MG63 (cell line): Measurements from ENCODE around the gene DCAF4. TPM values are rescaled to one million over a fixed set of nuclear protein-coding genes. Genes with fewer than 3 reads are reported as not detected.
A peak's percentile ranks its signal among the peaks of the same experiment; 100 is the strongest.
"Not testable (repeated sequence)": the region's sequence is repeated elsewhere in the genome, so short reads cannot be mapped to it uniquely, and the experiment has no call there.

ENCODE experiments used
- DNase-seq: peaks from one replicate; pipeline ENCODE4 v3.0.0-alpha.2; 2020
- H3K27me3 ChIP-seq: fragments of 250-450 bp; sonication (Bioruptor Pico); 2 replicates; pipeline ENCODE4 v1.5.1; 2020; ENCODE audit warnings: mild to moderate bottlenecking, moderate library complexity
- H3K36me3 ChIP-seq: fragments of 250-450 bp; sonication (Bioruptor Pico); 2 replicates; pipeline ENCODE4 v1.5.1; 2020; ENCODE audit warnings: mild to moderate bottlenecking, moderate library complexity
- H3K4me3 ChIP-seq: fragments of 250-450 bp; sonication (Bioruptor Pico); 2 replicates; pipeline ENCODE4 v1.5.1; 2020; ENCODE audit warnings: mild to moderate bottlenecking, moderate library complexity
- H3K9me3 ChIP-seq: fragments of 250-450 bp; sonication (Bioruptor Pico); 2 replicates; pipeline ENCODE4 v1.5.1; 2020; ENCODE audit warnings: mild to moderate bottlenecking, moderate library complexity
- total RNA-seq: library from RNA; depleted of rRNA; stranded (reverse); fragments of >200 nt; shearing (Covaris generic); gene quantifications from 2 replicates; pipeline ENCODE4 v1.2.3, GENCODE V29; 2014; ENCODE audit warnings: low replicate concordance

Gene DCAF4
- total RNA-seq, 1 experiment from 2014 or later = 36.2 TPM

DNA sequence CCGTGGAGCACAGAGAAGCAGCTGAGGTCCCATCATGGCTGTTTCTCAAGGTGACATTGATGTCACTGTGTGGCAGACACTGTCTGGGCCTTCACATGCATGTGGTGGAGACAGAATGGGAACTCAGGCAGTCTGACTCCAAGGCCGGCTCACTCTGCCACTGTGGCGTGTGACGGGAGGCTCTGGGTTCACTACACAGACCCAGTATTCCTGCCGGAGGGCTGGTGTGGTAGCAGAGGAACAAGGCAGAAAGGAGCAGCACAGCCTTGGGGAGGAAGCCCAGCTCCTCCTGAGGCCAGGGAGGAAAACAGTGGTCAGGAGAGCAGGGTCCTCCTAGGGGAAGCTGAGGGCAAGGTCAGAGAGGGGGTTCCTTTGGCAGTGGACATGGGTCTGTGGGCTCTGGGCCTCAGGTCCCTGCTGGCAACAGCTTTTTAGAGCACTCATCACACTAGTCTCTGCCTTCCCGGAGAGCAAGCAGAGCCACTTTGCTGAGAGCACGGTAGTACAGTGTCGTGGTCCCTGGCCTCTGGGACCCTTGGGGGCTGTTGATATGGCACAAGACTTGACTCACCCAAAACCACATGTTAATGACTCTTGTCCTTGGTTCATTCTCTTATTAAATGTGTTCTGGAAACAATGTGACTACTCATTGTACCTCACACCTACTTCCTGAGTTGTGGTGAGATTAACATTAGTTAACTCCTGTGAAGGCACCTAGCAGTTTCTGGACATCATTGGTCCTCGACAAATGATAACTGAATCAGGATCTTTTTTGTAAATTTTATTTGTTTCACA, 21.3 kb downstream of the DCAF4 start:
- peaks cover 75% of the 10 kb centered on the region for H3K36me3 ChIP-seq
- DNase-seq = no peak
- H3K4me3 ChIP-seq = no peak overlapping the region
- H3K9me3 ChIP-seq = no peaks in the 10 kb centered on the region
- no peaks in the 10 kb centered on the region for H3K27me3 ChIP-seq

GRCh38 chr14:72948481-72949138, 22.3 kb downstream of the DCAF4 start:
- Histone ChIP-seq H3K36me3 (peaks cover 69% of the 10 kb centered on the region), H3K9me3 (no peaks in the 10 kb centered on the region), H3K4me3 (no peak overlapping the region), H3K27me3 (no peaks in the 10 kb centered on the region)
- no peak for DNase-seq

DNA sequence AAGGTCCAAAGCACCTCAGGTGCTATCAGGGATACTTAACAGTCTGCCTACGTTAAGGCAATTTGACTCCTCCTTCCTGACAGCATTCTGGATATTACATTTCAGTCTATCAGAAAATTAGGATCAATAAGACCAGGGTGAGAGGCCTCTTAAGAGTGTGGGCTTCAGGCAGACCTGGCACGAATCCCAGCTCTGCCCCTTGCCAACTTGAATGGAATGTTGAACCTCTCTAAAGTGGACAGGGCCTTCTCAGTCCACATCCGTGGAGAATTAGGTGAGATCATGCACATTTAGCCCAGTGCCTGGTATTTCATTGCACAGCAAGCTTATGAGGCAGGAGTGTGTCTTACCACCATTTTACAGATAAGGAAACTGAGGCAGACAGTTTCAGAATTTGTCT, 25.9 kb downstream of the DCAF4 start:
- H3K27me3 ChIP-seq = no peaks in the 10 kb centered on the region
- no peak for DNase-seq
- H3K4me3 ChIP-seq = no peak overlapping the region
- H3K9me3 ChIP-seq = no peaks in the 10 kb centered on the region
- H3K36me3 ChIP-seq = peaks cover 65% of the 10 kb centered on the region

DNA sequence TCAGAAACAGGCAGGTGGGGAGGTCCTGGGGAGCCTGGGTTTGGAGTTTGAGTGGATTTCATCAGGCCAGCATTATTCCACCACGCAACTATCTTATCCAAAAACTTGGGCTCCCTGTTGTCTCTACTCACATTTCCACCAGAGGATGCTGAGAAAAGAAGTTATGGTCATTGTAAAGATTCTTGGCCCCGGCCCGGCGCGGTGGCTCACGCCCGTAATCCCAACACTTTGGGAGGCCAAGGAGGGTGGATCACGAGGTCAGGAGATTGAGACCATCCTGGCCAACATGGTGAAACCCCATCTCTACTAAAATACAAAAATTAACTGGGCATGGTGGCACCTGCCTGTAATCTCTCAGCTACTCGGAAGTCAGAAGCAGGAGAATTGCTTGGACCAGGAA, 30.5 kb downstream of the DCAF4 start:
- peaks cover 54% of the 10 kb centered on the region for H3K36me3 ChIP-seq
- not testable (repeated sequence) for DNase-seq

DNA sequence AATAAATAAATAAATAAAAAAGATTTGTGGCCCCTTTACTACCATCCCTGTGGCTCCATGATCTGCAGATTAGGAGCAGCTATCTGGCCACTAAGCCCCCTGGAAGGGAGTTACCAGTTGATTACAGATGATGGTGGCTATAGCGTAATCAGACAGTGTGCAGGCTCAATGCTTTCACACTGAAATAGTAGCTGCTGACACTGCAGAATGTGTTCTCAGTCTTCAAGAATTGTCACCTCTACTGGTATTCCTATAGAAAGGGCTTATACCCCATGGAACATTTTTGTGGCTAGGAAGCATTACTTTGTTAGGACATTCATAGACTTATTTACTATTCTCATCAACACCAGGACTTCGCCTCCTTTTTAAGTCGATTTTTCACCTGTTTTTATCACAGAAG, 30.9 kb downstream of the DCAF4 start:
- DNase-seq = no peak
- H3K27me3 ChIP-seq = no peaks in the 10 kb centered on the region
- H3K4me3 ChIP-seq = no peak overlapping the region
- H3K36me3 ChIP-seq = peaks cover 52% of the 10 kb centered on the region
- H3K9me3 ChIP-seq = no peaks in the 10 kb centered on the region

More for the DNA sequence above, 30.5 kb downstream of the DCAF4 start:
- not testable (repeated sequence) for H3K27me3 ChIP-seq, H3K4me3 ChIP-seq, H3K9me3 ChIP-seq

GRCh38 chr14:72958548-72958947, 32.3 kb downstream of the DCAF4 start:
- no peaks in the 10 kb centered on the region for H3K9me3 ChIP-seq
- H3K4me3 ChIP-seq = no peak overlapping the region
- DNase-seq = no peak
- H3K36me3 ChIP-seq = peaks cover 47% of the 10 kb centered on the region
- H3K27me3 ChIP-seq = no peaks in the 10 kb centered on the region

DNA sequence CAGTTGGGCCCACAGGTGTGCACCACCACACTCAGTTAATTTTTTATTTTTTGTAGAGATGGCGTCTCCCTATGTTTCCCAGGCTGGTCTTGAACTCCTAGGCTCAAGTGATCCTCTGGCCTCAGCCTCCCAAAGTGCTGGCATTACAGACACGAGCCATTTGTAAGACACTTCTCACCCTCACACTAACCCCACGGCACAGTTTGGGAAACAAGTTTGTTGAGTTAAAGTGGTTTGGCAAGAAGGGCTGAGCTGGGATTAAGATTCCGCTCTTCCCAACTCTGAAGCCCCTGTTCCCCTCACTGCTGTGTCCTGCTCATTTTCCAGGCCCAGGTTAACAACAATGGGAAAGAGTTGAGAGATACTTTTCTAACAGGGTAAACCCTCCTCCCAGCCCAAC, 34.8 kb downstream of the DCAF4 start:
- not testable (repeated sequence) for H3K27me3 ChIP-seq, DNase-seq, H3K9me3 ChIP-seq, H3K4me3 ChIP-seq
- peaks cover 33% of the 10 kb centered on the region for H3K36me3 ChIP-seq

- no peak overlapping the region for H3K4me3 ChIP-seq
- peaks cover 29% of the 10 kb centered on the region for H3K36me3 ChIP-seq
- no peaks in the 10 kb centered on the region for H3K9me3 ChIP-seq
- H3K27me3 ChIP-seq = no peaks in the 10 kb centered on the region
- DNase-seq = peak; percentile 28
These were observed 35.5 kb downstream of the DCAF4 start for GRCh38 chr14:72961579-72962335.

GRCh38 chr14:72962336-72962754, 36.1 kb downstream of the DCAF4 start:
- H3K27me3 ChIP-seq, H3K9me3 ChIP-seq, H3K4me3 ChIP-seq, DNase-seq: not testable (repeated sequence)
- H3K36me3 ChIP-seq = peaks cover 25% of the 10 kb centered on the region

GRCh38 chr14:72962829-72963312, 36.6 kb downstream of the DCAF4 start:
- no peak overlapping the region for H3K4me3 ChIP-seq
- H3K9me3 ChIP-seq = no peaks in the 10 kb centered on the region
- DNase-seq = peak; percentile 32
- no peaks in the 10 kb centered on the region for H3K27me3 ChIP-seq
- peaks cover 21% of the 10 kb centered on the region for H3K36me3 ChIP-seq

GRCh38 chr14:72965249-72965648, 39.0 kb downstream of the DCAF4 start:
- Histone ChIP-seq H3K9me3 (no peaks in the 10 kb centered on the region), H3K4me3 (no peak overlapping the region), H3K36me3 (peaks cover 9% of the 10 kb centered on the region), H3K27me3 (no peaks in the 10 kb centered on the region)
- DNase-seq = no peak

- Histone ChIP-seq H3K4me3 (no peak overlapping the region), H3K27me3 (no peaks in the 10 kb centered on the region), H3K36me3 (peaks cover 8% of the 10 kb centered on the region), H3K9me3 (no peaks in the 10 kb centered on the region)
- DNase-seq = no peak
These were observed 39.8 kb downstream of the DCAF4 start for GRCh38 chr14:72966038-72966437.

DNA sequence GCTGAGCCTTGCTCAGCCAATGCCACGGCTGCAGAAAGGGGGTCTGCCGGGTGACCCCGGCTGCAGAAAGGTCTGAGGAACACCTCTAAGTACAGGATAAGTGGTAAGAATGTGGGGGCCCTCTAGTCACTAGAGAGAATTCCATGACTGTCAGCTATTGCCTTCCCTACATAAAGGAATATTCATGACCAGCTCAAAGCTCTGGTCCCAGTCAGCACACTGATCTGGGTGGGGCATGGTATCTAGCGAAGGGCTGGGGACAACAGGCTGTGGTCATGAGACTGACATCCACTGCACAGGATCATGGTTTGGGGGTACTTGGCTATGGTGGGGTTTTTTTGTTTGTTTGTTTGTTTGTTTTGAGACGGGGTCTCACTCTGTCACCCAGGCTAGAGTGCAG, 42.1 kb downstream of the DCAF4 start:
- H3K27me3 ChIP-seq = no peaks in the 10 kb centered on the region
- no peak for DNase-seq
- no peak overlapping the region for H3K4me3 ChIP-seq
- no peaks in the 10 kb centered on the region for H3K9me3 ChIP-seq
- no peaks in the 10 kb centered on the region for H3K36me3 ChIP-seq

GRCh38 chr14:72970058-72970630, 43.9 kb downstream of the DCAF4 start:
- Histone ChIP-seq H3K4me3 (no peak overlapping the region), H3K9me3 (no peaks in the 10 kb centered on the region), H3K27me3 (no peaks in the 10 kb centered on the region), H3K36me3 (no peaks in the 10 kb centered on the region)
- DNase-seq = no peak

GRCh38 chr14:72970824-72971434, 44.7 kb downstream of the DCAF4 start:
- Histone ChIP-seq H3K4me3 (no peak overlapping the region), H3K9me3 (no peaks in the 10 kb centered on the region), H3K27me3 (no peaks in the 10 kb centered on the region), H3K36me3 (no peaks in the 10 kb centered on the region)
- no peak for DNase-seq

DNA sequence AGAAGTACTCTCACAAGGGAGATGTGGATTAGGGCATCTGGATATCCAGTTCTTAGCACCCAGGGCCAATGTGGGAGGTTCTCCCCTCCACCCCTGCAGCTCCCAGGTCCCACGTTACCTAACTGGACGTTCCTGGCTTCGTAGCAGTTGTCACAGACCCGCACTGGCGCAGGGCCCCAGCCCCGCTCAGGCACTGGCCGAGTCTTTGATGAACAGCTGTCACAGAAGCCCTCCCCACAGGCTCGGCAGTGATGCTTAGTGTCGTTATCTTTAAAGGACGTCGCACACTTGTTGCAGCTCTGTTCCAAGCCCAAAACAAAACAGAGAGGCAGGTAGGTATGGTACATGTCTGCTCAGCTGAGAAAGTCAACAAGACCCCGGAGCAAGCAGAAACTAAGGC, 48.4 kb downstream of the DCAF4 start:
- H3K4me3 ChIP-seq = no peak overlapping the region

More for the DNA sequence above, 48.4 kb downstream of the DCAF4 start:
- no peaks in the 10 kb centered on the region for H3K9me3 ChIP-seq
- no peak for DNase-seq
- H3K36me3 ChIP-seq = no peaks in the 10 kb centered on the region
- no peaks in the 10 kb centered on the region for H3K27me3 ChIP-seq
